Testis (tissue), 3 donors: ENCODE results near the gene SLC34A1. TPM values are rescaled to one million over a fixed set of nuclear protein-coding genes. Genes with fewer than 3 reads are reported as not detected.
A peak's percentile ranks its signal among the peaks of the same experiment; 100 is the strongest.

Source experiments
- DNase-seq: peaks from one replicate; pipeline ENCODE4 v3.0.0-alpha.2; 2019
- H3K27ac ChIP-seq, 2 donors: fragments of 200-600 bp; sonication (generic); one replicate each; pipeline ENCODE4 v1.5.1; 2019
- H3K27me3 ChIP-seq: fragments of 200-600 bp; sonication (generic); one replicate; pipeline ENCODE4 v1.5.1; 2019
- H3K36me3 ChIP-seq: fragments of 200-600 bp; sonication (generic); one replicate; pipeline ENCODE4 v1.5.1; 2017; ENCODE audit warnings: low read depth; ENCODE audit errors: missing control alignments
- H3K4me1 ChIP-seq: fragments of 200-600 bp; sonication (generic); one replicate; pipeline ENCODE4 v1.5.1; 2019
- H3K4me3 ChIP-seq, 2 donors: fragments of 200-600 bp; sonication (generic); one replicate each; pipeline ENCODE4 v1.5.1; 2017 to 2019
- H3K9me3 ChIP-seq: fragments of 200-600 bp; sonication (generic); one replicate; pipeline ENCODE4 v1.5.1; 2017
- CTCF ChIP-seq, 3 experiments: fragments of 450-650 bp in 2 of 3; fragments of 200-600 bp in 1 of 3; sonication (generic) in 1 of 3; IDR thresholded peaks; one replicate each; pipeline ENCODE4 v1.5.1; 2016 to 2019; ENCODE audit warnings: antibody characterized with exemption in 3 of 3, mild to moderate bottlenecking in 2 of 3, moderate library complexity in 1 of 3
- POLR2A ChIP-seq: fragments of 450-650 bp; IDR thresholded peaks from one replicate; pipeline ENCODE4 v1.6.1; 2017; ENCODE audit warnings: antibody characterized with exemption, mild to moderate bottlenecking, moderate library complexity
- WGBS, 2 donors: methylation state at CpG; one replicate each; pipeline ENCODE4 v1.1.5; 2018; 5-methylcytosine and 5-hydroxymethylcytosine counted together
- intact Hi-C: fragments of 100-400 bp; cut with DNase I; formaldehyde crosslinking; loops from one replicate; pipeline ENCODE4 v1.15.1; 2023; ENCODE audit warnings: low total_unique reads
- polyA plus RNA-seq: library from polyadenylated mRNA; stranded (reverse); fragments of 350-450 nt; fragmentation: Illumina TruSeq; extraction: RNeasy Lipid Tissue Mini Kit (QIAGEN cat#74804); gene quantifications from one replicate; pipeline ENCODE4 v1.2.3, GENCODE V29; 2014; ENCODE audit warnings: low read depth, low replicate concordance; ENCODE audit not compliant: insufficient read depth
- total RNA-seq, 2 donors: library from RNA; depleted of rRNA; stranded (reverse); fragments of >200 nt; gene quantifications; one replicate each; pipeline ENCODE4 v1.2.3, GENCODE V29; 2016

Gene SLC34A1
- total and polyA plus RNA-seq, 3 donors from 2014 or later: 0.19 TPM; not detected in 2

DNA sequence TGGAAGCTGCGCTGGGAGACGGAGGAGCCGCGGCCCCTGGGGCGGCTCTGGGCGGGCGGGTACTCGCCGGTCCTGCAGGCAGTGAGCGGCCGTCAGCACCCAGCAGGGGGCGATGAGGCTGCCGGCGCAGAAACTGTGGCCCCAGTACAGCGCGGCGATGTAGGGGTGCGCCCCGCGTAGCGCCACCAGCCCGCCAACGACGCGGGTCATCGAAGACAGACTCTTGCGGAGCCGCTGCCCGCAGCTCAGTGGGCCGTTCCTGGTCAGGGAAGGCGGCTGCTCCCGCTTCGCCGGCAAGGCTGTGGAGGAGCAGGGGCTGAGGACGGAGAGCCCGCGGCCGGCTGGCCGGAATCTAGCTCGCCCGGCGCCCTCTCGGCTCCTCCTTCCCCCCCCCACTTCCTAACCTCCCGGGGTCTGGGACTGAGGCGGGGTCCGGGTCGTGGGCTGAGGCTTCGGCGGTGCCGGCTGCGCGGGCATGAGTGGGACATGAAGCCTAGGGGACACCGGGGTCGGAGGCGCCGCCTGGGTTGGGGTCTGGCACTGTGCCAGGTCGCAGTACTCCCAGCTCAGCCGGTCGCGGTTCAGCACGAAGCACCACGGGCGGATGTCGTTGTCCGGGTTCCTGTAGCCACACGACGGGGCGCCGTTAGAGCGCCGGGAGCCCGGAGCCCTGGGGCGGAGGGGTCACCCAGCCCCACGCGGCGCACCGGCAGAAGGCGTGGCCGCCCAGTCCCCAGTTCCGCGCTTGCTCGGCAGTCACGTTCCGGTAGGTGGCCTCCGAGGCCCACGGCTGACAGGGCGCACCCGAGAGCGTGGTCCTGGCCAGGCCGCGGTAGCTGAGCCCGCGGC, 19.8 kb downstream of the SLC34A1 start:
- no peaks in the 10 kb centered on the region for H3K27me3 ChIP-seq
- peak overlapping the region; percentile 47 to 60 for H3K4me3 ChIP-seq
- H3K27ac ChIP-seq: no peak overlapping the region
- no peaks in the 10 kb centered on the region for H3K36me3 ChIP-seq
- peaks cover 21% of the 10 kb centered on the region for H3K4me1 ChIP-seq
- H3K9me3 ChIP-seq: no peaks in the 10 kb centered on the region
- TF ChIP-seq CTCF (IDR thresholded peaks at IDR 0.05): peak; percentile 56 to 74 (median 74)
- TF ChIP-seq POLR2A: no peak
- DNase-seq: peak; percentile 87
- intact Hi-C loops: loop anchor here (5.0 kb wide), 1 partner anchor 53 kb away; no protein-coding TSS in a partner anchor
- 0% methylated on average over 13 to 81 of the region's 93 CpGs for WGBS, 2 donors

- Histone ChIP-seq H3K27ac (no peak overlapping the region), H3K4me1 (peaks cover 21% of the 10 kb centered on the region), H3K9me3 (no peaks in the 10 kb centered on the region), H3K4me3 (peak overlapping the region; percentile 47 to 60), H3K27me3 (no peaks in the 10 kb centered on the region), H3K36me3 (no peaks in the 10 kb centered on the region)
- intact Hi-C loops: loop anchor here (5.0 kb wide), 1 partner anchor 53 kb away; no protein-coding TSS in a partner anchor
- TF ChIP-seq POLR2A (no peak), CTCF (IDR thresholded peaks at IDR 0.05) (no peak)
- no peak for DNase-seq
- WGBS, 2 donors: 26 to 32% methylated on average over 9 to 16 of the region's 16 CpGs
Observed at GRCh38 chr5:177404641-177405179, 20.5 kb downstream of the SLC34A1 start.

DNA sequence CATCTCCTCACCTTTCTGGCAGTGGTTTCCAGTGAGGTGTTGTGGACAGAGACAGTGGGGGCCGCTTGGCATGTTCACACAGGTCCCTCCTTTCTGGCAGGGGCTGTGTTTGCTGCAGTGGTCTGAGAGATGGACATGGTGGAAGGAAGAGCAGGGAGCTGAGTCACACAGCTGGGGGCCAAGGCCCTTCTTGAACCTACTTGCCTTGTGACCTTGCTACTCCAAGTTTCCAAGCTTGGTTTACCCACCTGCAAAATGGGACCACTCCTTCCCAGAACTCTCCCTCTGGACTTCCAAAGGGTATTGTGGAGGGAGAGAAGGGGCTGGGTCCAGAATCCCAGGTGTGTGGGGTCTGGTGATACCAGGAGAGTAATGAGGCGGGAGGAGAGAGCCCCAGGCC, 21.1 kb downstream of the SLC34A1 start:
- intact Hi-C loops: no loop called here
- DNase-seq: no peak
- no peak overlapping the region for H3K27ac ChIP-seq
- H3K4me1 ChIP-seq: peaks cover 21% of the 10 kb centered on the region
- no peaks in the 10 kb centered on the region for H3K36me3 ChIP-seq
- no peak for TF ChIP-seq POLR2A
- TF ChIP-seq CTCF (IDR thresholded peaks at IDR 0.05): no peak
- 83 to 97% methylated on average over 1 to 2 of the region's 2 CpGs for WGBS, 2 donors
- H3K27me3 ChIP-seq: no peaks in the 10 kb centered on the region
- no peaks in the 10 kb centered on the region for H3K9me3 ChIP-seq
- no peak overlapping the region for H3K4me3 ChIP-seq

DNA sequence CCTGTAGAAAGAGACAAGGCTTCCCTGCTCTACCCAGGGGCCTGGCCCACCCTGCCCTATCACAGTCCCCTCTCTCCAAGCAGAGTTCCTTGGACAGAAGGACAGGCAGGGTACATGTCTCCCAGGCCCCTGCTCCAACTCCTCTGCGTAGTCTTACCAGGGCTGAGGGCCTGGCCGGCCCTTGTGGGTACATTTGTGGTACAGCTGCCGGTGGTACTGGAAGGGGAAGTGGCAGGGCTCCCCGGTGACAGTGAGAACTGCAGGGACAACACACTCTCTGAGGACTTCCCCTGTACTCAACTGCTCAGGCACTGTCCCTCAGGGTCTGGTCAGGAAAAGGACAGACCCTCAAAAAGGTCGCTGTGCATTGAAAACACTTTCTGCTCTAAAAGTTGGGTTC, 21.6 kb downstream of the SLC34A1 start:
- no peak for TF ChIP-seq POLR2A
- TF ChIP-seq CTCF (IDR thresholded peaks at IDR 0.05): no peak
- no peak for DNase-seq
- H3K27me3 ChIP-seq: no peaks in the 10 kb centered on the region
- no peaks in the 10 kb centered on the region for H3K9me3 ChIP-seq
- no peak overlapping the region for H3K27ac ChIP-seq
- H3K4me1 ChIP-seq: peaks cover 21% of the 10 kb centered on the region
- H3K4me3 ChIP-seq: no peak overlapping the region
- intact Hi-C loops: no loop called here
- 60 to 85% methylated on average over 4 to 5 of the region's 5 CpGs for WGBS, 2 donors
- no peaks in the 10 kb centered on the region for H3K36me3 ChIP-seq
